Neural cell (in vitro differentiated cells): ENCODE measurements around the gene EPHA8.

ENCODE experiments used
- CTCF ChIP-seq: fragments of 450-650 bp; IDR thresholded peaks from 2 replicates; pipeline ENCODE4 v1.5.1; 2014; ENCODE audit warnings: antibody characterized with exemption, mild to moderate bottlenecking, moderate library complexity; ENCODE audit not compliant: poor library complexity, severe bottlenecking
- EZH2 ChIP-seq: fragments of 200-600, 300-800 bp; shearing (Covaris generic), sonication (generic); IDR thresholded peaks from 2 replicates; pipeline ENCODE4 v1.6.1; 2014; ENCODE audit warnings: antibody characterized with exemption, low read length, borderline replicate concordance, mild to moderate bottlenecking; ENCODE audit not compliant: insufficient read depth, poor library complexity, severe bottlenecking
- REST ChIP-seq: IDR thresholded peaks from 2 replicates; pipeline ENCODE4 v1.6.1; 2012; ENCODE audit warnings: borderline replicate concordance

GRCh38 chr1:22579541-22580155 is 16.4 kb downstream of the EPHA8 start:
- no peak for TF ChIP-seq REST
- TF ChIP-seq CTCF: no peak
- no peak for TF ChIP-seq EZH2
